GM18858 (cell line): ENCODE measurements around the gene ENTR1.
A peak's percentile ranks its signal among the peaks of the same experiment; 100 is the strongest.

ENCODE experiments used
- ATAC-seq: cut with Tn5 transposase; IDR thresholded peaks from one replicate; pipeline ENCODE4 v1.9.1; 2021; ENCODE audit not compliant: unreplicated experiment

ENTR1 gene

GRCh38 chr9:136410500-136411287 is at the start of gene ENTR1, which contains the start of gene PMPCA:
ENTR1 (minus strand) TSS chr9:136410614; CDS start chr9:136410397, 217 bp downstream.
PMPCA (plus strand) TSS chr9:136410658; CDS start chr9:136410669, 11 bp downstream.
- peak; percentile 62 for ATAC-seq

- ATAC-seq, result no peak
Observed at GRCh38 chr9:136459425-136459824, 49.0 kb upstream of the ENTR1 start.

- ATAC-seq, result no peak
Observed at GRCh38 chr9:136457326-136457725, 46.9 kb upstream of the ENTR1 start.

- no peak for ATAC-seq
Observed at GRCh38 chr9:136456258-136456657, 45.8 kb upstream of the ENTR1 start.

GRCh38 chr9:136455043-136456002 is 44.9 kb upstream of the ENTR1 start:
- no peak for ATAC-seq

- no peak for ATAC-seq
Observed at GRCh38 chr9:136454026-136454796, 43.8 kb upstream of the ENTR1 start.

- no peak for ATAC-seq
Observed at GRCh38 chr9:136453326-136453725, 42.9 kb upstream of the ENTR1 start.

- ATAC-seq, result no peak
Observed at GRCh38 chr9:136451221-136451877, 40.9 kb upstream of the ENTR1 start.

GRCh38 chr9:136448655-136449054 is 38.2 kb upstream of the ENTR1 start:
- no peak for ATAC-seq

- ATAC-seq, result no peak
Observed at GRCh38 chr9:136447173-136447778, 36.9 kb upstream of the ENTR1 start.

GRCh38 chr9:136445799-136446198 is 35.4 kb upstream of the ENTR1 start:
- no peak for ATAC-seq

GRCh38 chr9:136444102-136444501 is 33.7 kb upstream of the ENTR1 start:
- ATAC-seq, result no peak

GRCh38 chr9:136443687-136444086 is 33.3 kb upstream of the ENTR1 start:
- ATAC-seq, result no peak

GRCh38 chr9:136443087-136443486 is 32.7 kb upstream of the ENTR1 start:
- ATAC-seq, result no peak

GRCh38 chr9:136442265-136442664 is 31.9 kb upstream of the ENTR1 start:
- ATAC-seq, result no peak

GRCh38 chr9:136441681-136442245 is 31.3 kb upstream of the ENTR1 start:
- ATAC-seq, result no peak

- no peak for ATAC-seq
Observed at GRCh38 chr9:136441191-136441680, 30.8 kb upstream of the ENTR1 start.

- peak; percentile 50 for ATAC-seq
Observed at GRCh38 chr9:136439481-136440408, 29.3 kb upstream of the ENTR1 start, which contains the start of gene INPP5E. INPP5E (minus strand) TSS chr9:136439845; CDS start chr9:136439419, 426 bp downstream.
